Stimulated activated CD4-positive, alpha-beta T cell treated with anti-CD3 and anti-CD28 coated beads, TNF-alpha, amount 100 ng/mL, for 48 hours (primary cell): ENCODE measurements around the gene PYROXD2.

Source experiments
- DNase-seq, 3 donors: peaks; one replicate each; pipeline ENCODE4 v3.0.0-alpha.2; 2020; ENCODE audit warnings: low read depth in 3 of 3

Gene PYROXD2

DNA sequence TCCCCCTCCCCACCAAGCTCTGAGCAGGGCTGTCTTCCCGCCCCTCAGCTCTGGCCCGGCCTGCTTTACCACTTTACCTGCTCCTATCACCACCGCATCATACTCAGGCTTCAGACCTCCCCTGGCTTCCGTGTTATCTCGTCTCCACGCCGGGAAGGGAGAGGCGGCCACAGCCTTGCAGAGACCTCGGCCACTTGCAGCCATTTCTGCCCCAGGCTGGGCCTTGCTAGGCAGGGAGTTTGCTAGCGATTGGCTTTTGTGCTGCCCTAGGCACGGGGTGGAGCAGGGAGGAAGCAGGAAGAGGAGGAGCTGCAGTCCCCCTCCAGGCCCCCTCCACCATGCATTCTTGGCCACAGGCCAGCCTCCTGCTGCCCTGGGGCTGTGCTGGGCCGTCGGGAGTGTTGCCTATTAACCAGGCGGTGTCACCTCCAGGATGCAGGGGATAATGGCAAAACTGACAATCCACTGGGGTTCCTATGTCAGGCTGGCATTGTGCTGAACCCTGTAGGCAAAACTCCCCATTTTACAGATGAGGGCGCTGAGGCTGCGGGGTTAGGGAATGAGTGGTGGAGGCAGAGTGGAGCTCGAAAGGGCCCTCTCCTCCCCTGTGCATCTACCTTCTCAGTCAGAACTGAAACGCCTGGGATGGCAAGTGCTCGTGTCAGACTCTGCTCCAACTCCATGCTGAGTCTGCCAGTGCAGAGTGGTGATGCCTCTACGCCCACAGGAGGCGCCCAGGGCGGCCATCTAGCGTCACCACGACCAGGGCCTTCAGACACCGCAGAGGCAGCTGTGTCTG is at the start of gene PYROXD2:
Gene PYROXD2 (minus strand): TSS at position 251 of the 799 bp plus-strand sequence. CDS start 47 bp downstream, at position 204.
- no peak for DNase-seq

DNA sequence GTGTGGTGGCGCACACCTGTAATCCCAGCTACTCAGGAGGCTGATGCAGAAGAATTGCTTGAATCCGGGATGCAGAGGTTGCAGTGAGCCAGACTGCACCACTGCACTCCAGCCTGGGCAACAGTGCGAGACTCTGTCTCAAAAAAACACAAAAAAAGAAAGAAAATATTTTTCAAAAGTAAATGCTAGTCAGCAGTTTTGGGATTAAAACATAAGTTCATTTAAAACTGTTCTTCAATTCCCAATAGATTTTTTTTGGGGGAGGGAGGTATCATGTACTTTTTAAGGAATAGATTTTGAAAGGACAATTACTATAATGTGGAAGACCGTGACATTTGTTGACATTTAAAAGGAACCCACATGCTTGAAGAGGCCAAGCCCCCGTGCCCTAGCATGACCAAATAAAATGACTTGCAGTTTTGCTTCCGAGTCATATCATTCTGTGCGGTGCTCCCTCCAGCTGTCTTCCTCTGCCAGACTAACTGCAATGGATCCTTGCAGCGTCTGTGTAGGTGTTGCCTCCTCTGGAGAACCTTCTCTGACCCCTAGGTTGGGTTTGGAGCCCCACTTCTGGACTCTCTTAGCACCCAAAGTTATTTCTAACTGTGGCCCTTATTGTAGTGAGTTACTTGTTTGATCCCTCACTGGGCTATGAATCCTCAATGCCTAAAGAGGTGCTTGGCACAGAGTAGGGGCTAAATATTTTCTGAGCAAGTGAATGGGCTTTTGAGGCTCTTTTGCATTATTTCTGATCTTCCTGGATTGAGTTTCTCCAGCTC is 49.2 kb upstream of the PYROXD2 start:
- DNase-seq, result no peak

DNA sequence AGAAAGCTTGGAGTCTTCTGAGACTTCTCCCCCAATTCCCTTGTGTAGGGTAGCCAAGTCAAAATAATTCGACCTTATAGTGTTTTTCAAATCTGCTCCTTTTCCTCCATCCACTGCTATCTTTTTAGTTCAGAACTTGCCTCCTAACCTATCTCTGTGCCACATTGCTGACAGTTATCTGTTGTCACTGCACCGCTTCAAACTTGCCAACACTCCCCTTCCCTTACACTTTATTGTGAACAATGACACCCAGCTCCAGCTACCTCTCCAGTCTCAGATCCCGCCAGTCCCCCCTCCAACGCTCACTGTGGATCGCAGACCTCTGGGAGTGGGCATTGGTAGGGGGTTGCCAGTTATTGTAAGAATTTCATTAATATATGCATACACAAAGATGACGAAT is 48.0 kb upstream of the PYROXD2 start:
- no peak for DNase-seq

DNA sequence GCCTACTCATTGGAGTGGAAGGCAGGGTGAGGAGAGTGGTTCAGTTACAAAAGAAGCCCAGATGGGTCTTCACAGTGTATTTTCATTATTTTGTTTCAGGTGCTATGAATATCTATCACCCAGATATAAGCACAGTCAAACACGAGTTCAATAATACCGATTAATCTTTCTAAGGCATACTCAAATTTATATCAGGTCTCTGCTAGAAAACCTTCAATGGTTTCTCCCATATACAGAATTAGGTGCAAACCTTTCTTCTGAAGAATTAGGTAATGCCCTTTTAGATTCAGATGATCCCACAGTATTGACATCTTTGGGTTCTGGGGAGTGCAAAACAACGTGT is 46.5 kb upstream of the PYROXD2 start:
- DNase-seq, result no peak

DNA sequence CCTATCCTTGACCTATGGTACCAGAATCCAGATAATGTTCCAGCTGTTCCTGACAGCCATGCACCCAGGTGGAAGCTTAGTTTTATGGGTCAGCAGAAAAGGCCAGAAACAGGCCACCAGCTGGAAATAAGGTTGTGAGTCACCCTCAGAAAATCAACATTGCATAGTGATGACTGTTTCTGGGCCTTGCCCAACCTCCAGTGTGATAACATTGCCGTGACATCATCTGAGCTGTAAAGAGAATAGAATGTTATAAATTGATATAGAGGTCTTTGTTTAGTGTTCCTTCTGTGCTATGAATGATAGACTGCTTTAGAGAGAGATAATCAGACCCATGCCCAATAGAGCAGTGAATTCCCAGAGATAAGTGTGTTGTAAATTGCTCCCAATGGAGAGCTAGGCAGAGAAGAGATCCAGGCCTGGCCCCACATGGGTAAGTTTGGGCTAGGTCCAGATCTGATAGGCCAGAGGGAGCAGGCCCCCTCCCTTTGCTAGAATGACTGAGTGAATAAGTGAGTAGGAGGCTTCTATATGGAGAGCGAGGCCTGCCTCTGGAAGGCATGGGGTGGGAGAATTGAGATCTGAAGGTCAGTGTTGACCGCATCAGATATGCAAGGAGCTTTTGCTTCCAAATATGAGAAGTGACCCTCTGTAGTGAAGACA is 46.0 kb upstream of the PYROXD2 start:
- no peak for DNase-seq

- DNase-seq, result no peak
Observed at GRCh38 chr10:98458809-98459784, 44.1 kb upstream of the PYROXD2 start.

- DNase-seq, result no peak
Observed at GRCh38 chr10:98457721-98458120, 42.7 kb upstream of the PYROXD2 start.

GRCh38 chr10:98456686-98457482 is 41.9 kb upstream of the PYROXD2 start:
- DNase-seq, result no peak

- no peak for DNase-seq
Observed at GRCh38 chr10:98456043-98456570, 41.1 kb upstream of the PYROXD2 start.

DNA sequence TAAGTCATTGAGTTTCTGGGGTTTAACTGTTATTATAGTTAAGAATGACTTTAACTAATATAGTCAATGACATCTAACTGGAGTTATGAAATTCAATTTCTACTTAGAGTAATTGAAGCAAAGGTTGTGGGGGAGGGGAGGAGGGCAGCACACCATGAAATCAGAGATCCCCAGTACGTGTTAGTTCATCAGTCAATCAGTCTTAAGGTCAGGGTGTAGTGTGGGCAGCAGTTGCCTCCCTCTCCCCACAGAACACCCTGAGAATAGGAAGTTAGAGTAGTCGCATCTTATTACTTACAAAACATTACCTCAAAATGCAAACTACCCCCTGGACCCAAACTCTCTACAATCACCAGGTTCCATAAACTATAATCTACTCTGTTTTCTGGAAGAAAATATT is 38.7 kb upstream of the PYROXD2 start:
- DNase-seq, result no peak

- DNase-seq, result no peak
Observed at GRCh38 chr10:98450618-98451017, 35.6 kb upstream of the PYROXD2 start.

- DNase-seq, result no peak
Observed at GRCh38 chr10:98449287-98449686, 34.3 kb upstream of the PYROXD2 start.

- DNase-seq, result peak; percentile 65 to 84 (median 68)
Observed at GRCh38 chr10:98446661-98447221, 31.8 kb upstream of the PYROXD2 start, which contains the start of gene HPS1. Gene HPS1 (minus strand): TSS chr10:98446935. CDS start chr10:98443240, 3,695 bp downstream.

- DNase-seq, result peak in 1 of 3 donors; percentile 31
Observed at GRCh38 chr10:98446151-98446660, 31.2 kb upstream of the PYROXD2 start.

- DNase-seq, result no peak
Observed at GRCh38 chr10:98445200-98445812, 30.3 kb upstream of the PYROXD2 start.

- DNase-seq, result no peak
Observed at GRCh38 chr10:98444314-98445006, 29.5 kb upstream of the PYROXD2 start.

DNA sequence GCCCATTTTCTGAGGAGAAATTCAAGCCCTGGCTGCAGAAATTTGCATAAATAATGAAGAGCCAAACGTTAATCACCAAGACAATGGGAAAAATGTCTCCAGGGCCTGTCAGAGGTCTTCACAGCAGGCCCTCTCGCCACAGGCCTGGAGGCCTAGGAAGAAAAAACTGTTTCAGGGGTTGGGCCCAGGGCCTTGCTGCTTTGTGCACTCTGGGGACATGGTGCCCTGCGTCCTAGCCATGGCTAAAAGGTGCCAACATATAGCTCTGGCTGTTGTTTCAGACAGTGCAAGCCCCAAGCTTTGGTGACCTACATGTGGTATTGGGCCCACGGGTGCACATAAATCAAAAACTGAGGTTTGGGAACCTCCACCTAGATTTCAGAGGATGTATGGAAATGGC is 23.7 kb upstream of the PYROXD2 start:
- no peak for DNase-seq

DNA sequence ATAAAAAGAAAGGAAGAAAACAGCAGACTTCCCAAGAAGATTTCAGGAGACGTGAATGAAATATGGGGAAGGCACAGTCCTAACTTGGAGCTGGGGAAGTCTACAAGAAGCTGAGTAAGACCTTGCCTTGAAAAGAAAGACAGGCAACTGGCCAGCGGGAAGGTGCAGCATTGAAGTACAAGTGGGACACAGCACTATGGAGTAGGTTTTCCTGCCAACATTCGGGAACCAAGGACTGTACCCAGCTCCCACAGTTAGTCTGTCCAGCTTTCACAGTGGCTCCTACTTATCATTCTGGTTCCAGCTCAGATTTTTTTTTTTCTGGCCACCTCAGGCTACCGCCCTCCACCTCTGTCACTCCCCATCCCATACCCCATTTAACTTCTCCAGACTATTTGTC is 21.7 kb upstream of the PYROXD2 start:
- no peak for DNase-seq

- no peak for DNase-seq
Observed at GRCh38 chr10:98435178-98435577, 20.2 kb upstream of the PYROXD2 start.
